ENCODE data around the gene TTLL11.

DNA sequence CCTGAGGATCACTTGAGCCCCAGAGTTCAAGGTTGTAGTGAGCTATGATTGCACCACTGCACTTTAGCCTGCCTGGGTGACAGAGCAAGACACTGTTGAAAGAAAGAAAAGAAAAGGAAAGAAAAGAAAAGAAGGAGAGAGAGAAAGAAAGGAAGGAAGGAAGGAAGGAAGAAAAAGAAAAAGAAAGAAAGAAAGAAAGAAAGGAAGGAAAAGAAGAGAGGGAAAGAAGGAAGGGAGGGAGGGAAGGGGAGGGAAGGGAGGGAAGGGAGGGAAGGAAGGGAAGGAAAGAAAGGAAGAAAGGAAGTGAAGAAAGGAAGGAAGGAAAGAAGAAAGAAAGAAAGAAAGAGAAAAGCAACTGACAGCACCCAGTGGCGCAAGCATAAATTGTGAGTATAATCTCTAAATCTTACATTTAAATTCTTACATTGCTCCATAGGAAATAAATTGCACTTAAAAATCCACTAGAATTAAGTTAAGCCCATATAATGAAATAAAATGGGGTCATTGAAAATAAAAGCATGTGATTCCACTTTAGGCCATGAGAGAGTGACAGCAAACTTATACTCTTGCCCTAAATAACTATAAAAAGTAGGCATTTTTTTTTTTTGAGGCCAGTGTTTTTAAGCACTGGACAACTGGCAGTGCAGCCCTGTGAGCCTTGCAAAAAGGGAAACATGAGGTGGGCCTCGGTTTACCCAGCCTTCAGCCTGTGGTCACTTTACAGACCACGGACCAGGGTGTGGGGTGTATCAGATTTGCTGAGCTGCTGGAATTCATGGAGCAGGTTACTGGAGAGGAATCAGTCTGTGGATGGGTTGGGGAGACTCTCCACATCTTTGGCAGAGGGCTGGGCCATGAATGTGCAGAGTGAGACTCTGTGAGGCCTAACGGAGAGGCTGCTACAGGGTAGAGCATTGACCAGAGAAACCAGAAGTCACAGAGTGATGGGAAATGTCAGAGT lies 175.5 kb downstream of the TTLL11 start:
- TF ChIP-seq FOXM1 (IDR thresholded peaks at IDR 0.05; ENCODE audit: borderline replicate concordance, low read depth) (no peak), YY1 (IDR thresholded peaks at IDR 0.05; ENCODE audit: low read depth) (no peak), EP300 (IDR thresholded peaks at IDR 0.05; ENCODE audit: borderline replicate concordance) (no peak), TAF1 (IDR thresholded peaks at IDR 0.05; ENCODE audit: low read depth) (no peak), TEAD4 (IDR thresholded peaks at IDR 0.05) (no peak), EGR1 (IDR thresholded peaks at IDR 0.05) (no peak), TCF12 (IDR thresholded peaks at IDR 0.05; ENCODE audit: low read depth) (no peak), CEBPB (IDR thresholded peaks at IDR 0.05) (no peak)
- TF ChIP-seq, protein P1, sequence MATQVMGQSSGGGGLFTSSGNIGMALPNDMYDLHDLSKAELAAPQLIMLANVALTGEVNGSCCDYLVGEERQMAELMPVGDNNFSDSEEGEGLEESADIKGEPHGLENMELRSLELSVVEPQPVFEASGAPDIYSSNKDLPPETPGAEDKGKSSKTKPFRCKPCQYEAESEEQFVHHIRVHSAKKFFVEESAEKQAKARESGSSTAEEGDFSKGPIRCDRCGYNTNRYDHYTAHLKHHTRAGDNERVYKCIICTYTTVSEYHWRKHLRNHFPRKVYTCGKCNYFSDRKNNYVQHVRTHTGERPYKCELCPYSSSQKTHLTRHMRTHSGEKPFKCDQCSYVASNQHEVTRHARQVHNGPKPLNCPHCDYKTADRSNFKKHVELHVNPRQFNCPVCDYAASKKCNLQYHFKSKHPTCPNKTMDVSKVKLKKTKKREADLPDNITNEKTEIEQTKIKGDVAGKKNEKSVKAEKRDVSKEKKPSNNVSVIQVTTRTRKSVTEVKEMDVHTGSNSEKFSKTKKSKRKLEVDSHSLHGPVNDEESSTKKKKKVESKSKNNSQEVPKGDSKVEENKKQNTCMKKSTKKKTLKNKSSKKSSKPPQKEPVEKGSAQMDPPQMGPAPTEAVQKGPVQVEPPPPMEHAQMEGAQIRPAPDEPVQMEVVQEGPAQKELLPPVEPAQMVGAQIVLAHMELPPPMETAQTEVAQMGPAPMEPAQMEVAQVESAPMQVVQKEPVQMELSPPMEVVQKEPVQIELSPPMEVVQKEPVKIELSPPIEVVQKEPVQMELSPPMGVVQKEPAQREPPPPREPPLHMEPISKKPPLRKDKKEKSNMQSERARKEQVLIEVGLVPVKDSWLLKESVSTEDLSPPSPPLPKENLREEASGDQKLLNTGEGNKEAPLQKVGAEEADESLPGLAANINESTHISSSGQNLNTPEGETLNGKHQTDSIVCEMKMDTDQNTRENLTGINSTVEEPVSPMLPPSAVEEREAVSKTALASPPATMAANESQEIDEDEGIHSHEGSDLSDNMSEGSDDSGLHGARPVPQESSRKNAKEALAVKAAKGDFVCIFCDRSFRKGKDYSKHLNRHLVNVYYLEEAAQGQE (IDR thresholded peaks at IDR 0.05; ENCODE audit: low read depth), result no peak
- TF ChIP-seq, protein P2, sequence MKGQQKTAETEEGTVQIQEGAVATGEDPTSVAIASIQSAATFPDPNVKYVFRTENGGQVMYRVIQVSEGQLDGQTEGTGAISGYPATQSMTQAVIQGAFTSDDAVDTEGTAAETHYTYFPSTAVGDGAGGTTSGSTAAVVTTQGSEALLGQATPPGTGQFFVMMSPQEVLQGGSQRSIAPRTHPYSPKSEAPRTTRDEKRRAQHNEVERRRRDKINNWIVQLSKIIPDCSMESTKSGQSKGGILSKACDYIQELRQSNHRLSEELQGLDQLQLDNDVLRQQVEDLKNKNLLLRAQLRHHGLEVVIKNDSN (IDR thresholded peaks at IDR 0.05), result no peak
- TF ChIP-seq, protein P3, sequence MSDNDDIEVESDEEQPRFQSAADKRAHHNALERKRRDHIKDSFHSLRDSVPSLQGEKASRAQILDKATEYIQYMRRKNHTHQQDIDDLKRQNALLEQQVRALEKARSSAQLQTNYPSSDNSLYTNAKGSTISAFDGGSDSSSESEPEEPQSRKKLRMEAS (IDR thresholded peaks at IDR 0.05), result no peak

Measured in Ishikawa (cell line).